RKO (cell line): ENCODE measurements around the gene RAET1E.
"Not testable (repeated sequence)": the region's sequence is repeated elsewhere in the genome, so short reads cannot be mapped to it uniquely, and the experiment has no call there.

Experiments used
- DNase-seq: peaks from one replicate; pipeline ENCODE4 v3.0.0-alpha.2; 2016; ENCODE audit warnings: low spot score

Gene RAET1E

DNA sequence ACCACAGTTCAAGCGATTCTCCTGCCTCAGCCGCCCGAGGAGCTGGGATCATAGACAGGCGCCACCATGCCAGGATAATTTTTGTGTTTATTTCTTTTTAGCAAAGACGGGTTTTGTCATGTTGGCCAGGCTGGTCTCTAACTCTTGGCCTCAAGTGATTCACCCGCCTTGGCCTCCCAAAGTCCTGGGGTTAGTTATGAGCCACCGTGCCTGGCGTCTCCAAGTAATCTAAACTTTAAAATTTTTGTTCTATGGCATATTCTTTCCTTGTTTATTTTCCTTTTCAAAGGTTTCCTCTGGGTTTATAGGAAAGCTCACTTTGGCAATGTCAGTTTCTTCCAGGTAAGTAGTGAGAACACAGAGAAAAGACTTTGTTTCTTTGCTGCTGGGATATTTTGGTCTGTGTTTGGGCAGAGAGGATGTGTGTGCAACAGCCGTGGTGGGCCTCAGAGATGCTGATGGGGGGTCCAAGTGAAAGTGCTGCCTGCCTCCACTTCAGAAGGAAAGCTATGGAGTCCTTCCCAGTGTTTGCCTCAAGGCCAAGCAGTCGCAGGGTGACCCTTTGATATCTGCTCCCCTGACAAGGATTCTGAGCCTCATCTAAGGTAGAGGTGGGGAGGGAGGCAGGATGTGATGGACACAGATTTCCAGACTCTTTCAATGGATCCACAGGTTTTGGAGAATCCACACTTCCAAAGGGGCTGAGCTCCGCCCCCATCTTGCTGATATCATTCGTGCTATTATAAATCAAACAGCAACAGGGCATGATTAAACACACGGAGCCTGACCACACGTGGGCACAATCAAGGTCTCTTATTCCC is 36.1 kb downstream of the RAET1E start:
- DNase-seq: no peak

DNA sequence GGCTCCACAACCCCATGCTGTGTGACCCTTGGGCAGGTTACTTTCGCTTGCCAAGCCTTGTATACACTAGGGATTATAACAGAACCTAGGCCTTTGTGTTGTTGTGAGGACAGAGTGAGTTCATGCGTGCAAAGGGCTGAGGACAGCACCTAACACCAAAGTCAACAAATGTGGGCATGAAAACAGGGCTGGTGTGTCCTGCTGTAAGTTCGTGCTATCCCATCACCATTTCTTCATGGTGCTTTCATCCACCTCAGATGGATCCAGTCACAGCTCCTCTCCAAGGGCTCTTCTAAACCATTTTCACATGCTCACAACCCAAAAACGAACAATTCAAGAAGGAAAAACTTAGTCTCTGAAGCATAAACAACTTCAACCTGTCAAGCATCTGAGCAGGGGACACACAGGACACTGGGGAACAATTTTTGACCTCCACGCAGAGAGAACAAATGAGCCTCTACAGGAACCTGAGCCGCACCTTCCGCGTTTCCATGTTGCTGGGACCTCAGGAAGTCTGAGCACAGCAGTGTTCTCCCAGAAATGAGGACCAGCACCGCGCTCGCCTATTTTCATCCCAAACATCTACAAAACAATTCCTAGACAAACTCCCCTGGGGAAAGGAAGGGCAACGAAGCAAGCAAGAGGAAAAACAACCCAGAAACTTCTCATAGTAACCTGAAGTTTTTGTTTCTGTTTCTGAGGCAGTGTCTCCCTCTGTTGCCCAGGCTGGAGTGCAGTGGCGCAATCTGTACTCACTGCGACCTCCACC is 36.9 kb downstream of the RAET1E start:
- no peak for DNase-seq

DNA sequence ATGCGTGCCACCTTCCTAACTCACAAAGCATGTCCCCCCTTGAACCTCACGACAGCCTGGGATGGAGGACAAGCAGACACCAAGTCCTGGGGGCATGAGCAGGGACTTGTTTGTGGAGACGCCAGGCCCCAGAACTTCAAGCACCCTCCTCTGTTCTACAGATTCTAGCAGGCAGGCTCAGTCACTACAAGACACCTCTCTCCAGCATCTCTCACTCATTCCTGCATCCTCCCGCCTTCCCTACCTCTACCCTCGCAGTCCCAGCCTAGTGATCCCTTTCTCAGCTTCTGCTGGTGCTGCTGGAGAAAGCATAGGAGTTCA is 37.4 kb downstream of the RAET1E start:
- DNase-seq: no peak

DNA sequence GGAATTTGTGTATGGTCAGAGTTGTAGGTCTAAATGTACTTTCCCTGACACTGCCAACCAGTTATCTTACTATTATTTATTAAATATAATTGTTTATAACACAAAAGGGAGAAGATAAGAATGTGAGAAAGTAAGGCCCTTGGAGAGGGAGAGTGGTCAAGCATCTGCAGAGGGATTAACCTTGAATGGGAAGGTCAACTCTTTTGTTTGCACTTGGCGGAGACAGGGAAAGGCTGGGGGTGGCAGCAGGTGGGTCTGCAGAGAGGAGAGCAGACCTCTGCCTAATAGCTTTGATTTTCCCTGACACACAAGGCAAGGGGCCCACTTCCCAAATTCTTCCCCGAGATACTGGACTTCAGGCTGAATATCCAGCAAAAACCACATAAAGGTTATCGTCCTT is 38.0 kb downstream of the RAET1E start:
- no peak for DNase-seq

GRCh38 chr6:149859368-149859767 is 38.5 kb downstream of the RAET1E start:
- DNase-seq: no peak

DNA sequence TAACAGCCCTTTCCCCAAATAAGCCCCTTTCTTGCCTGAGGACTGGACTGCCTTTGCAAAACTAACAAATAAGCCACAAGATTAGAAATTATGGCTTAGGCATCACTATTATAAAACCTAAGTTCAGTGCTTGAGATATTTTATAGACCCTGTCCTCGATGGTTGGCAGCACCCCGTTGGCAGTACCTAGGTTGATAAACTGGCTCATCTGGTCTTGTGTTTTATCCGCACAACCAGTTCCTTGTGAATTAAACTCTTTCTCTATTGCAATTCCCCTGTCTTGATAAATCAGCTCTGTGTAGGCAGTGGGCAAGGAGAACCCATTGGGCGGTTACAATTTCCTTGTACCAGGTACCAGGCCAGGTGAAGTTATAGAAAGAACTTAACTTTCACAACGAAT is 40.4 kb downstream of the RAET1E start:
- DNase-seq: no peak

DNA sequence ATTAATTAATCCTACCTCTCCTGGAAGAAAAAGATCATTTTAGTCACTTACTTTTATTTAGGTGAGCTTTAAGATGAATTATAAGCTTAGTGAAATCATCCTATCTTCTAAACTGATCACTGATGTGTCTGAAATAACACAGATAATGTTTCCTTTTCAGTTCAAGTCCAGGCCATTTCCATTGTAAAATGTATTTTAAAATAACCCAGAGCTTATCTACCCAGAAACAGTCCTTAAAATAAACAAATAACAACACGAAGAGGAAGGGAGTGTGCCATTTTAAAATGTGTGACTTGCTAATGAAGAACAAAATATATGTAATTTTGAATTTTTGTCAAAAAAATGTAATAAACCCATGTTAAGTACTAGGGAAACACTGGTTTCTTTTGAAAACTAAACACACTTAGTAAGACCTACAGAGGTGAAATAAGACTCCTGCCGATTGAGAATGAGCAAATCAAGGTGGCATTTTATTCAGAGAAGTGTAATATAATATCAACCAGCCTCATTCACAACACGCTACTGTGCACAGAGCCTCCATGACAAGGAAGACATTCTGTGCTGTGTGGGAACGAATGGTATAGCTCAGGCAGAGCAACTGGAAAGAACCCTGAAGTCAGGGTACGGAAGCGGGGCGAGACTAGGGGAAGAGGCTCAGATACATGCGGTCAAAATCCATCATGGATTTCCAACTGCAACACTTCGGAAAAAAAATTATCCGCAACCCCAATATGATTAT is 41.5 kb downstream of the RAET1E start:
- no peak for DNase-seq

DNA sequence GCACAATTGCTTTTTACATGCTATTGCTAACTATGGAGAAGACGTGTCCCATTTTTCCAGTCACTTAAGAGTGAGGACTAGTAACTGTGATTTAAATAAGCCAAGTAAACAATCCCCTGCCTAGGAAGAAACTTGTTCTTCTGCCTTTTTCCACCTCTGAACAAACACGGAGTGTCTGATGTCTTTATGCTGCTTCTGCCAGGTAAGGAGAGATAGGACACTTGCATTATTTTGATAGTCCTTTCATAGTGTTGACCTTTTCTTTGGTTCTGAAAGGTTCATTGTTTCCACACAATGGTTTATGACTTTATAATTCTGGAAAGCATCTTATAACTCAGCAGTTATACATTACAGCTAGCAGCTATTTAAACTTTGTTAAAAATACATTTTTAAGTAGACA is 42.2 kb downstream of the RAET1E start:
- no peak for DNase-seq

GRCh38 chr6:149855040-149855654 is 42.8 kb downstream of the RAET1E start:
- DNase-seq: peak; percentile 14

DNA sequence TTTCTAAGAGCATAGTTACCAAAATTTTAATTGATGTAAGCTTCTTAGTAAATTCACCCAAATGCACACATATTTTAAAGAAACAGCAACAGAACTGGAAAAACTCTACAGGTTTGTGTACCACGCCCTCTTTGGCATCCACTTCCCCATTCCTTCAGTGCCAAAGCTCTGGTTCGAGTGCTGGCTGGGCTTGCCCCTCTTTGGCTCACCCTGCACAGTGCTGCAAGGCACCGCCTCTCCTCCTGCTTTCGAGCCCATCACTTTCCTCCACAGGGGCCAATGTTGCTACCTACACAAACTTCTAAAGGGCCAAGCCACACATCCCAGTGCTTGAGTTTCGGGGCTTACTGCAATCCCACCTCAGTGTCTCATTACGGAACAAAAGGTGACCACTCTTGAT is 43.4 kb downstream of the RAET1E start:
- no peak for DNase-seq

GRCh38 chr6:149854017-149854416 is 43.9 kb downstream of the RAET1E start:
- not testable (repeated sequence) for DNase-seq

DNA sequence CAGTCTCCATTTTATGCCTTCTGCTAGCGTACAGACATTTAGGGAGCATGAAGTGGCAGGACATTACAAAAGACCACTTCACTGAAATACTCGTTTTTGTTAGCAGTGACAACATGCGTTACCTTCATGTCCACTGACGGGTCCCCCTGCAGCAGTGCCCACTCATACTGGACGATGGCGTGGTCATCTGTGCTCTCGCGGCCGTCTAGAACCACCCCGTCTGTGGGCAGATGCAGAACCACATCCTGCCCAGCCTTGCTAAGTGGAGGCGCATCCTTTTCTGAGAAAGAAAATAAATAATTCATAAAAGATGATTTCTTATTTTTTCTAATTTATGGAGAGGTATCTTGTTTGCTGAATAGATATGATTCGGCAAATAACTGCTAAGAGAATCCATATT is 45.0 kb downstream of the RAET1E start:
- no peak for DNase-seq

DNA sequence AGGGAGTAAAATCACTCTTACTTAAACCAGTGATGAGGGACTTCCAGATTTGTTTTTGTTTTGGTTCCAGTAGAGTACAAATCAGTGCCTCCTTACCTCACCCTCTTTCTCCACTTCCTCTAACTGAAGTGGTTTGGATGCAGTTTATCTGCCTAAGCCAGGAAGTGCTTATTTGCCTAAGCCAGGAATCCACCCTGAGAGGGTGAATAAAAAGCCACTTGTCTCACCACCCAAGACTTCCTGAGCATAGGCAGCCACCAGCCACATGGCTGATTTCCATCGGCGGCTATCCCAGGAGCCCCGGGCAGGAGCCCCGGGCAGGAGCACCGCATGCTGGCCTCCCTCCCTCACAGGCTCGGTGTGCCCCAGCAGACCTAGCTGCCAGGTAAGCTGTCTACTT is 45.7 kb downstream of the RAET1E start:
- DNase-seq: no peak

DNA sequence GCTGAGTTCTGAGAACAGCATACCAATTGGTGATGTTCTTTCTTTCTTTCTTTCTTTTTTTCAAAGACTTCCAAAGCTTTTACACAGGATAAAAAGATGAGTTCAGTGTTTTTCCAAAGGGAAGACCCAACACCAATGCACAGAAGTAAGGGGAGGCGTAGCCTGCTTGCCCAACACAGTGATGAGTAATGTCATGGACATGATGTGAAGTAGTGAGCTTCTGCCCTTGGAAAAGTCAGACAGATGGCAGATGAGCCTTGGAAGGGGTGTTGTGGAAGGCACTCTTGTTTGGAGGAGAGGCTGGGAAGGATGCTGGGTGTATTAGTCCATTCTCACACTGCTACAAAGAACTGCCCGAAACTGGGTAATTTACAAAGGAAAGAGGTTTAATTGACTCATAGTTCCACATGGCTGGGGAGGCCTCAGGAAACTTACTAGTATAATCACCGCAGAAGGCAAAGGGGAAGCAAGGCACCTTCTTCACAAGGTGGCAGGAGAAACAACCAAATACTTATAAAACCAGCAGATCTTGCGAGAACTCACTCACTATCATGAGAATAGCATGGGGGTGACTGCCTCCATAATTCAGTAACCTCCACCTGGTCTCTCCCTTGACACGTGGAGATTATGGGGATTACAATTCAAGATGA is 46.3 kb downstream of the RAET1E start:
- DNase-seq: no peak

GRCh38 chr6:149848343-149848742 is 49.6 kb downstream of the RAET1E start:
- DNase-seq: not testable (repeated sequence)
